IPS-20b (cell line): ENCODE measurements around the gene WNT7B.

ENCODE experiments used
- H3K27ac ChIP-seq: one replicate; pipeline ENCODE4 v1.5.1; 2013; ENCODE audit warnings: low read length
- H3K27me3 ChIP-seq: 2 replicates; pipeline ENCODE4 v1.6.1; 2013; ENCODE audit warnings: mild to moderate bottlenecking, low read length, inconsistent platforms; ENCODE audit not compliant: insufficient read depth
- H3K36me3 ChIP-seq: 2 replicates; pipeline ENCODE4 v1.6.1; 2013; ENCODE audit warnings: low read depth, mild to moderate bottlenecking, inconsistent platforms, low read length, moderate library complexity; ENCODE audit not compliant: insufficient read depth
- H3K4me1 ChIP-seq: 2 replicates; pipeline ENCODE4 v1.6.1; 2013; ENCODE audit warnings: mild to moderate bottlenecking, control low read depth, inconsistent platforms, low read length, moderate library complexity; ENCODE audit not compliant: insufficient read depth
- H3K4me3 ChIP-seq: 2 replicates; pipeline ENCODE4 v1.5.1; 2013; ENCODE audit warnings: mild to moderate bottlenecking, low read length, inconsistent platforms
- H3K9ac ChIP-seq: 2 replicates; pipeline ENCODE4 v1.6.1; 2013; ENCODE audit warnings: low read depth, mild to moderate bottlenecking, inconsistent platforms, low read length, moderate library complexity
- H3K9me3 ChIP-seq: 2 replicates; pipeline ENCODE4 v1.6.1; 2013; ENCODE audit warnings: mild to moderate bottlenecking, low read depth, low read length, inconsistent platforms; ENCODE audit not compliant: insufficient read depth

The WNT7B gene

DNA sequence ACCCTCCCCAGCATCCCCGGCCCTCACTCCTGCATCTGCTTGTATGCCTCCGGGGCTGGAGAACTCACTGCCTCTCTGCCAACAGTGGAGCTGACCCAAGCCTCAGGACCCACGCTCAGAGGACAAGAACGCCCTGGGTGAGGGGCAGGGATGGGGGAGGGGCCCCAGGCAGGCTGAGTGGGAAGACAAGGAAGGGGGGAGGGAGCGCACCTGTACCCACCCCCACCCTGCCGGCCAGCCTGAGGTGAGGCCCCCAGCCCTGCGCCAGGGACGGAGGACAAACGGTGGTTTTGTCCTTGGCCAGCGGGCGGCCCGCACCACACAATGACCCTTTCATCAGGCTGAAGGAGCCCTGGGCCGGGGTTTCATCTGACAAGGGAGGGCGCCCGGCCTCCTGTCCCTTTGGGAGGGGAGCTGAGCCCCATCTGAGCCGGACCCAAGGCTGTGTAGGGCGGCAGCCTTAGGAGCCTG, 10.0 kb downstream of the WNT7B start:
- Histone ChIP-seq H3K4me1 (peaks cover 9% of the 10 kb centered on the region; the same call in 1 of the 2 replicates), H3K9ac (no peak overlapping the region), H3K27ac (no peak overlapping the region), H3K9me3 (no peaks in the 10 kb centered on the region), H3K27me3 (peaks cover 69% of the 10 kb centered on the region), H3K4me3 (no peak overlapping the region), H3K36me3 (no peaks in the 10 kb centered on the region)

DNA sequence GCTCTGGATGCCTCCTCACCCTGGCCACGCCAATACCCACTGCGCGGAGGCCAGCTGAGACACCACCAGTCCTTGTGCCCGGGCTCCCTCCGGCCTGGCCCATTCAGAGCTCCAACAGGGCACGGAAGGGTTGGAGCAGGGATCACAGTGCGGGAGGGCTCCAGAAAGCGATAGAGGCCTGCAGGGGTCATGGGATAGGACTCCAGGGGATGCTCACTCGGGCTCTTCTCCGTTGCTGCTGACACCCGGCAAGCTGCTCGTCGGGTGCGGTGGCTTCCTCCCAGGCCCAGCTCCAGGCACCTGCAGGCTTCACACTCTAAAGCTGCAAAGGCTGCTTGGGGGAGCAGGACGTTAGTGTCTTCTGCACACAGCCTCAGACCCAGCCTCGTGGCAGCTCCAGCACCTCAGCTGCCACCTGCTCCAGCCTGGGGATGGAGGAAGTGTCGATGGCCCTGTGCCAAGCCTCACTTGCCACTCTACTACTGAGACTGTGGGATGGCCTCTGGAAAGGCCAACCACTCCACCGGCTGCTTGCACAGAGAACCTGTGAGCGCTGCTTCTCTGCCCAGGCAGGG, 10.6 kb downstream of the WNT7B start:
- H3K27ac ChIP-seq = no peak overlapping the region

GRCh38 chr22:45965563-45965962, 11.4 kb downstream of the WNT7B start:
- H3K4me1 ChIP-seq = peaks cover 9% of the 10 kb centered on the region; the same call in 1 of the 2 replicates
- H3K27ac ChIP-seq = no peak overlapping the region
- H3K4me3 ChIP-seq = no peak overlapping the region

More for the DNA sequence above, 10.6 kb downstream of the WNT7B start:
- Histone ChIP-seq H3K9ac (no peak overlapping the region), H3K4me3 (no peak overlapping the region), H3K27me3 (peaks cover 64% of the 10 kb centered on the region), H3K36me3 (no peaks in the 10 kb centered on the region), H3K4me1 (peaks cover 9% of the 10 kb centered on the region; the same call in 1 of the 2 replicates), H3K9me3 (no peaks in the 10 kb centered on the region)

GRCh38 chr22:45964926-45965527, 11.9 kb downstream of the WNT7B start:
- Histone ChIP-seq H3K9me3 (no peaks in the 10 kb centered on the region), H3K4me1 (peaks cover 4% of the 10 kb centered on the region; the same call in 1 of the 2 replicates), H3K9ac (no peak overlapping the region), H3K36me3 (no peaks in the 10 kb centered on the region), H3K27ac (no peak overlapping the region), H3K4me3 (no peak overlapping the region), H3K27me3 (peaks cover 50% of the 10 kb centered on the region)

More at GRCh38 chr22:45965563-45965962, 11.4 kb downstream of the WNT7B start:
- Histone ChIP-seq H3K9ac (no peak overlapping the region), H3K36me3 (no peaks in the 10 kb centered on the region), H3K27me3 (peaks cover 55% of the 10 kb centered on the region), H3K9me3 (no peaks in the 10 kb centered on the region)

GRCh38 chr22:45964372-45964771, 12.6 kb downstream of the WNT7B start:
- H3K4me3 ChIP-seq = no peak overlapping the region
- H3K9me3 ChIP-seq = no peaks in the 10 kb centered on the region
- H3K27ac ChIP-seq = no peak overlapping the region
- no peaks in the 10 kb centered on the region for H3K36me3 ChIP-seq
- no peaks in the 10 kb centered on the region; the same call in 1 of the 2 replicates for H3K4me1 ChIP-seq
- no peak overlapping the region for H3K9ac ChIP-seq
- peaks cover 43% of the 10 kb centered on the region for H3K27me3 ChIP-seq

GRCh38 chr22:45963821-45964220, 13.1 kb downstream of the WNT7B start:
- Histone ChIP-seq H3K9me3 (no peaks in the 10 kb centered on the region), H3K4me3 (no peak overlapping the region), H3K36me3 (no peaks in the 10 kb centered on the region), H3K9ac (no peak overlapping the region), H3K4me1 (no peaks in the 10 kb centered on the region; the same call in 1 of the 2 replicates), H3K27ac (no peak overlapping the region), H3K27me3 (peaks cover 38% of the 10 kb centered on the region)

- Histone ChIP-seq H3K9me3 (no peaks in the 10 kb centered on the region), H3K27ac (no peak overlapping the region), H3K4me1 (no peaks in the 10 kb centered on the region; the same call in 1 of the 2 replicates)
Observed at GRCh38 chr22:45962756-45963324, 14.1 kb downstream of the WNT7B start.

GRCh38 chr22:45962434-45962718, 14.6 kb downstream of the WNT7B start:
- H3K4me1 ChIP-seq = no peaks in the 10 kb centered on the region; the same call in 1 of the 2 replicates
- no peak overlapping the region for H3K27ac ChIP-seq
- H3K36me3 ChIP-seq = no peaks in the 10 kb centered on the region
- H3K4me3 ChIP-seq = no peak overlapping the region
- H3K27me3 ChIP-seq = peaks cover 23% of the 10 kb centered on the region; the same call in 1 of the 2 replicates
- no peaks in the 10 kb centered on the region for H3K9me3 ChIP-seq
- no peak overlapping the region for H3K9ac ChIP-seq

More at GRCh38 chr22:45962756-45963324, 14.1 kb downstream of the WNT7B start:
- peaks cover 28% of the 10 kb centered on the region; the same call in 1 of the 2 replicates for H3K27me3 ChIP-seq
- no peak overlapping the region for H3K4me3 ChIP-seq
- H3K9ac ChIP-seq = no peak overlapping the region
- H3K36me3 ChIP-seq = no peaks in the 10 kb centered on the region

- H3K4me1 ChIP-seq = no peaks in the 10 kb centered on the region
- no peak overlapping the region for H3K9ac ChIP-seq
- H3K9me3 ChIP-seq = no peaks in the 10 kb centered on the region
- no peaks in the 10 kb centered on the region for H3K36me3 ChIP-seq
- peaks cover 19% of the 10 kb centered on the region; the same call in 1 of the 2 replicates for H3K27me3 ChIP-seq
- H3K4me3 ChIP-seq = no peak overlapping the region
- no peak overlapping the region for H3K27ac ChIP-seq
Observed at GRCh38 chr22:45961679-45962433, 15.1 kb downstream of the WNT7B start.

GRCh38 chr22:45960477-45961386, 16.2 kb downstream of the WNT7B start:
- Histone ChIP-seq H3K27ac (no peak overlapping the region), H3K4me3 (no peak overlapping the region), H3K9me3 (no peaks in the 10 kb centered on the region), H3K27me3 (peaks cover 7% of the 10 kb centered on the region; the same call in 1 of the 2 replicates), H3K9ac (no peak overlapping the region), H3K4me1 (no peaks in the 10 kb centered on the region), H3K36me3 (no peaks in the 10 kb centered on the region)
